HS-27A (cell line): Measurements from ENCODE around the gene MRPS18B.

Experiments
- DNase-seq: peaks from one replicate; pipeline ENCODE4 v3.0.0-alpha.2; 2012; ENCODE audit warnings: low read depth, missing footprints

The MRPS18B gene

GRCh38 chr6:30603961-30604360 is 13.7 kb upstream of the MRPS18B start:
- no peak for DNase-seq

- DNase-seq, result no peak
Measured at GRCh38 chr6:30610065-30610464, 7.6 kb upstream of the MRPS18B start.

- DNase-seq, result no peak
Measured at GRCh38 chr6:30611150-30611855, 6.3 kb upstream of the MRPS18B start.

DNA sequence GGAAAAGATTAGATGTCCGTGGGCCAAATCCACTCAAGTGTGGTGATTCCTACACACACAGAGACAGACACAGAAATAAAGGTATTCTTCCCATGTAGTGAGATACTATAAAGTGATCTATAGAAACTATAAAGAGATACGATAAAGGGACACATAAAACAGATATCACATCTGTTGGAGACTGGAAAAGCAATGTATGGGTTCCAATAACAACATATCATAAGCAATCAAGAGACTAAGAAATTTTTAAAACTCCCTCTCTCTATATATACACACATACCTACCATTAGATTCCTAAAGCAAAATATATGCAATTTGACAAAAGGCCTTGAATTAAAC is 5.8 kb upstream of the MRPS18B start:
- DNase-seq, result no peak

- DNase-seq, result no peak
Measured at GRCh38 chr6:30612213-30612612, 5.4 kb upstream of the MRPS18B start.

GRCh38 chr6:30612687-30613248 is 4.9 kb upstream of the MRPS18B start:
- DNase-seq, result no peak

- no peak for DNase-seq
Measured at GRCh38 chr6:30613251-30614043, 4.2 kb upstream of the MRPS18B start.

DNA sequence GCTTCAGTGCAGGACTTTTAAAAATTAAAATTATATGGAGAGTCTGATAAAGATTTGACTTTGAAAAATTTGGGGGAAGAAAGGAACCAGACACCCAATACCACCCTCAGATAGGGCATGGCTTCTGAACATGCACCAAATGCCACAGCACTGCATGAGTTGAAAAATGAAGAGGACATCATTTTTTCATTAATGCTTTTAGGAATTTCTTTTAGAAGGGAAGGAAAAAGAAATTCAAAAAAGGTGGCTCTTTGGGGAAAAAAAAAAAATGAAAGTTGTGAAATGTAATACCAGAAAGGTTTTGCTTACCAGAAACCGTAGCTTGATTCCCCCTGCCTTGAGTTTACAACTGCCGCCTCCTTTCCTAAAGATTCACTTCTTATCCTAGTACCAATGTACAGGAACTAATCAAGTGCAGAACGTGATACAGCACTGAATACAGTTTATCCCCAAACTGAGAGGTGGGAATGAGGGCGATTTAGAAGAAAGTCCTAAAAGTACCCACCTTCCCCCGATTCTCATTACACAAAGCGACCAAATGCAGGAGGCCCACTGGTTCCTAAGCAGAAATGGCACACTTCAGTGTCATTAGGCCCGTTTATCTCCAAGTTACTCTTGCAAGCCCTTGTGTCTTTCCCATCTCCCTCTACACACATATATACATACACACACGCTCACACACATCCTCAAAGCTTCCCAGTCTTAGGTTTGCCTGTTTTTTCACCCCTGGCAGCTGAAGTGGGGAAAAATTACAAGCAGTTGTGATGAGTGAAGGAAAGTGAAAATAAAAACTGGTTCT is 3.4 kb upstream of the MRPS18B start:
- DNase-seq, result no peak

DNA sequence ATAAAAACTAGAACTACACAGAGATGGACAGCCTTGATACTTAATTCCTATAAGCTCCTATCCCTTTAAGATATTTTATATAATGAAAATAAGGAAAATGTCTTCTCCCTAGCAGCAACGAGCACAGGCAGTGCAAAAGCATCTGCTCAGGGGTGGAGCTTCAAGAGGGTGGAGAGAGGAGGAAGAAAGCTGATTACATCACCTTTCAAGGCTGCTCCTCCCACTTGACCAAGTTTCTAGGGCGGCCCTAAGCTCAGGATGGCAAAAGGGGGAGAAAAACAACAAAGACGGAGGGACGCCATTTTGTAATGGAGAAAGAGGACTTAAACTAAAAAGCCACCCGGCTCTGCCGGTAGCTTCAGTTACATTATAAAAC is 2.8 kb upstream of the MRPS18B start:
- peak; percentile 95 for DNase-seq

- DNase-seq, result peak; percentile 68
Measured at GRCh38 chr6:30615219-30615957, 2.3 kb upstream of the MRPS18B start.

DNA sequence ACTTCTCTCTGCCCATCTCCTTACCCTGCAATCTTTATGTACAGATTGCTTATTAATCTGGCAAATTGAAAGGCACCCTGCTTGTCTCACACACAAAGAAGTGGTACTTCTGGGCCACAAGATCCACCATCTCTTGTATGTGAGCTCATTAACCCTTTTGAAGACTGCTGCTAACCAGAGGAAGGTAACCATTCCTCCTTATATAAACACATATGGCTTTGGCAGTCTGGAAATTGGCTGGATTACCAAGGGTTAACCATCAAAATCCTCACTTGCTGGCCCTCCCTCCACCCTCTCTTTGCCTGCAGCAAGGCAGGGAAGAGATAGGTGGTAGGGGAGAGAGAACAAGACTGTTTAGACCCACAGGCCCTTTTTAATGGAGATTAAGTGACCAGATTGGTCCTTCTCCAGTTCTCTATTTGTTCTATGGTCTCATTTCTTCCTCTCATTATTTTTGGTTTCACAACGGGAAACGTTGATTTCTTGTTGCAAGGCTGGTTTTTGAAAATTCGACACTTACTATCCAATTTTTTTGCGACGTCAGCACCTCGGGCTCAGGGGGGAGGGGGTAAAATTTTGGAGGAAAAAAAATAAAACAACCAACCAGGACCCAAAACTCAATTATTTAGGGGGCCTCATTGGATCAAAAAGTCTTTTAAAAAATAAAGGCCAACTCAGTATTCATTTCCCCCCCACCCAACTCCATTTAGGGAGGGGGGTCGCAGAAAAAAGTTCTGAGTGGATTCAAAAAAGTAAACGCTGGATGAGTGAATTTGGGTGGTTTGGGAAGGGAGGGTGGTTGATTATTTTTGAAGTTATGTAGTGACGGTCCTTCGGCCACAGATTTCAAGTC is 1.5 kb upstream of the MRPS18B start:
- no peak for DNase-seq

GRCh38 chr6:30616811-30617564 is 652 bp upstream of the MRPS18B start, which contains the start of gene PPP1R10:
Gene PPP1R10, minus strand, starts transcription at chr6:30617243. Its CDS starts 7,299 bp downstream, at chr6:30609944.
- peak; percentile 100 for DNase-seq

DNA sequence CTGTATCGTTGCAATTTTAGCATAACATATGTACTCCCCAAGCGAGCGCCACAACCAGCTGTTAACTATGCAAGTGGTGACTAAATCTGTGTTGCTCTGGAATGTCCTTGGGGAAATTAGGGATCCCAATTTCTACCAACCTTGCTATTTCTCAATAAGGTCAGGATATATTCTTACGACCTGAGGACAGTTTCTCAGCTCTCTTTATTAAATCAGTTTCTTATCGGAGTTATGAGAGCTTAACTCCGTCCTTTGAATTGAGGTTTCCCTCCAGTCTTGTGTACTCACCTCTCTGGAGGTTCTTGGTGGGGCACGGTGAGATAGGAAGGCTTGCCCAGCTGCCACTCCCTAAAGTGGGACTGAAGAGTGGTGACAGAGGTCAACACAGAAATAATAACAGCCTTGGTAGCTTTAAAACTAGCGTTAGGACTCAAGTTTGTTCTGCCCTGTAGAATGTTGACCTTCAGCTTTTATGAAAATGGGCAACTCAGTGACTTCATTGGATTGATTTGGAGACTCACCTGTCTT is 694 bp downstream of the MRPS18B start:
- no peak for DNase-seq

DNA sequence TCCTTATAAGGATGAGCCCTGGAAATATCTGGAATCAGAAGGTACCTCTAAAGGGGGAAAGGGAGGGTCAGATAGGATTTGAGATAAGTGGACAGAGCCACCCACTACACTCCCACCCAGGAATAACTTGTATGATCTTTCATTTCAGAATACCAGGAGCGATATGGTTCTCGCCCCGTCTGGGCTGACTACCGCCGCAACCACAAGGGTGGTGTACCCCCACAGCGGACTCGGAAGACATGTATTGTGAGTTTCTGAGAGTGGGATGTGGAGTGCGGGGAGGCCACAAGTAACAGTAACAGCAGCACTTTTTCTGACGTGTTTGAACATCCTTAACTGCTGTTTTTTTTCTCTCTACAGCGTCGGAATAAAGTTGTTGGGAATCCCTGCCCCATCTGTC is 1.9 kb downstream of the MRPS18B start:
- no peak for DNase-seq

DNA sequence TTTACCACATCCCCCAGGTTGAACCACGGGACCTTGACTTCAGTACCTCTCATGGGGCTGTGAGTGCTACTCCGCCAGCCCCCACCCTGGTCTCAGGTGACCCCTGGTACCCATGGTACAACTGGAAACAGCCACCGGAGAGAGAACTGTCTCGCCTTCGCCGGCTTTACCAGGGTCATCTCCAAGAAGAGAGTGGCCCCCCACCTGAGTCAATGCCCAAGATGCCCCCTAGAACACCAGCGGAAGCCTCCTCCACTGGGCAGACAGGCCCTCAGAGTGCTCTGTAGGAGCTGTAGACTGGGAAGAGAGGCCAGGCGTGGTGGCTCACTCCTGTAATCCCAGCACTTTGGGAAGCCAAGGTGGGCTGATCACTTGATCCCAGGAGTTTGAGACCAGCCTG is 7.9 kb downstream of the MRPS18B start:
- no peak for DNase-seq

- DNase-seq, result no peak
Measured at GRCh38 chr6:30626484-30627366, 9.1 kb downstream of the MRPS18B start, which contains the start of gene ATAT1. Gene ATAT1, plus strand, starts transcription at chr6:30626874.

DNA sequence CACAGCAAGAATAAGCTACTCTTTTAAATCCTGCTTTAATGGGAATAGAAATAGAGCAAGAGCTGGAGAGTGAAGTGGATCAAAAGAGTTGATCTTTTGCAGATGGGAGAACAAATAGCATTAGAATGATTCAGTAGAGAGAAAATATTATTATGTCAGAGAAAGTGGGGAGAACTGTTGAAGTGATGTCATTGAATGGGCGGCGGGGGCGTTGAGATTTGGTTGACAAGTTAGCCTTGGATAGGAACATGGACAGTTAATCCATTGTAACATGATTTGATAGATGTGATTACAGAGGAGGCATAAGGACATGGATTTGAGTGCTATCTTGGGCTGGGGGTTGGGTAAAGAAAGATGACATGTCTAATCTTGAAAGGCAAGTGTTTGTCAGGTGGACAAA is 18.2 kb downstream of the MRPS18B start:
- DNase-seq, result no peak

GRCh38 chr6:30640481-30640880 is 22.8 kb downstream of the MRPS18B start:
- no peak for DNase-seq

GRCh38 chr6:30641048-30641447 is 23.4 kb downstream of the MRPS18B start:
- DNase-seq, result no peak
